NCI-H2029 (cell line): ENCODE results near the gene NTNG1.
A peak's percentile ranks its signal among the peaks of the same experiment; 100 is the strongest.
"Not testable (repeated sequence)": the region's sequence is repeated elsewhere in the genome, so short reads cannot be mapped to it uniquely, and the experiment has no call there.

ENCODE experiments used
- DNase-seq: peaks from one replicate; lab custom pipeline; 2025; lab: John Stamatoyannopoulos, UW

NTNG1 gene

GRCh38 chr1:107140703-107141490 lies at the start of gene NTNG1:
NTNG1 (plus strand) TSS chr1:107141039.
- no peak for DNase-seq

DNA sequence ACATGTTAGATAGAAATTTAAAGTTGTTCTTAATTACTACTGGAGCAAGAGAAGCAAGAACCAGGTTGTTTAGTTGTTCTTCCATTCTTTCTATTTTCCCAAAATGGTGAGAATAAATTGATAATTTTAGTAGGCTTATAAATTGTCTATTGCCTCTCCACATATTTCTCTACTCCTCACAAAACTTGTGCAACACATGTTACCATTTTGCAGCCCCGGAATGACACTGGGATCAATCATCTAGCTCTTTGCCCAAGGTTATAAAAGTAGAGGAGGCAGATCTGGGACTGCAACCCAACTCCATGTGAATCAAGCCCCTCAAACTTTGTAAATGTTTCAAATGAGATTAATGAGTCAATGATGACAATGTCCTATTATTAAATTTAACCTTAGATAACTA lies 49.4 kb upstream of the NTNG1 start:
- no peak for DNase-seq

DNA sequence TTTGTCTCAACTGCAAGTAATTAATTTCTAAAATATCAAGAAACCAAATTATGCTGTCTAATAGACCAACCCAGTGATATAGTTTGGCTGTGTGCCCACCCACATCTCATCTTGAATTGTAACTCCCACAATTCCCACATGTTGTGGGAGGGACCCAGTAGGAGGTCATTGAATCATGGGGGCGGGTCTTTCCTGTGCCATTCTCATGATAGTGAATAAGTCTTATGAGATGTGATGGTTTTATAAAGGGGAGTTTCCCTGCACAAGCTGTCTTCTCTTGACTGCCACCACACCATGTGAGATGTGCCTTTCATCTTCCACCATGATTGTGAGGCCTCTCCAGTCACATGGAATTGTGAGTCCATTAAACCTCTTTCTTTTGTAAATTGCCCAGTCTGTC lies 47.4 kb upstream of the NTNG1 start:
- not testable (repeated sequence) for DNase-seq

DNA sequence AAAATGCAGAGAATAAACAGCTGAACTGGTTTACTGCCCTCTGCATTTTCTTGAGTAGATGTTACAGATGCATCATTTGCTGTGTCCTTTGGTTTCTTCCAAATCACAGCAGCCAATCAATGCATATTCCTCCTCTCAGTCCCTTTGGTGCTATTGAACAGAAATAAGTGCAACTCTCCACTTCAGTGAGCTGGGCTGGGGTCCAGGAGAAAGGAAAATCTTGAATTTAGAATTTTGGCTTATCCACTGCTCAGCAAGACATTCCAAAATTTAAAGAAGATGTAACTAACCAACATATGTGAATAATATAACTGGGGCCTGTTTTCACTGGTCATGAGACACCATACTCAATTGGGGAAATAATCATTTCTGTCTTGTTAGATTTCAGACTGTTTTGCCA lies 45.2 kb upstream of the NTNG1 start:
- no peak for DNase-seq

DNA sequence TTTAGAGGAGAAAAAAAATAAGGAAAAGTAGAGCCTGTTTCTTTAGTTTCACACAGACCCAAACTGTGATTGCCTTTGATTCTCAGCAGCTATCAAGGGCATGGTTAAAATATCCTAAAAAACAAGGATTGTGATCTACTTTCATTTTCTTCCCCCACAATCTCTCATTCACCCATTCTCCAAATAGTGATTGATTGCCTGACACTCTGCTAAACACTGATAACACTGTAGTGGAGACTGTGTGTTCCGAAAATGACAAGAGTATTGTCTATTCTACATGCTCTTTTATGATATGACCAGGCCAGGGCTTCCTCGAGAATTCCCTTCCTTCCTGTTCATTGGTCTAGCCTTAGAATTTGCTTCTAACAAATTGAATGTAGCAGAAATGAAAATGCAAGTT lies 44.1 kb upstream of the NTNG1 start:
- DNase-seq: no peak

- DNase-seq: no peak
These were observed 41.9 kb upstream of the NTNG1 start for GRCh38 chr1:107098961-107099360.

GRCh38 chr1:107100331-107100984 lies 40.4 kb upstream of the NTNG1 start:
- DNase-seq: no peak

GRCh38 chr1:107105914-107106313 lies 34.9 kb upstream of the NTNG1 start:
- DNase-seq: no peak

DNA sequence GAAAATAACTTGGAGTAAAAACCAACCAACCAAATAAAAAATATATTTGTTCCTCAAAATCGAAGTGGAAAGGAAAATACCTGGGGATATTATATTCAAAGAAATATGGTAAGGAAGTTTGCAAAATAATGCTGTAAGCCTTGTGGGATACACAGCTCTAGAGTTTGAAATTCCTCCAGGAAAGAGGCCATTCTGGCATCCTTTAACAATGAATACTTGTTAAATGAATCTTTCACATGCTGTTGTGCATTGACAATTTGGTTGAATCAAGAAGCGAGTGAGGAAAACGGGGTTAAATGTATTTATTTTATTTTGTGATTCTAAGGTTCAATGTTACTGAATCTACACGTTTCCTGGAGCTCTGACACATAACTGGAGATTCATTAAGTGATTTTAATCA lies 30.5 kb upstream of the NTNG1 start:
- DNase-seq: no peak

GRCh38 chr1:107116306-107116790 lies 24.5 kb upstream of the NTNG1 start:
- DNase-seq: no peak

- no peak for DNase-seq
These were observed 18.6 kb upstream of the NTNG1 start for GRCh38 chr1:107122225-107122624.

- no peak for DNase-seq
These were observed 17.1 kb upstream of the NTNG1 start for GRCh38 chr1:107123741-107124140.

- DNase-seq: no peak
These were observed 16.1 kb upstream of the NTNG1 start for GRCh38 chr1:107124694-107125093.

DNA sequence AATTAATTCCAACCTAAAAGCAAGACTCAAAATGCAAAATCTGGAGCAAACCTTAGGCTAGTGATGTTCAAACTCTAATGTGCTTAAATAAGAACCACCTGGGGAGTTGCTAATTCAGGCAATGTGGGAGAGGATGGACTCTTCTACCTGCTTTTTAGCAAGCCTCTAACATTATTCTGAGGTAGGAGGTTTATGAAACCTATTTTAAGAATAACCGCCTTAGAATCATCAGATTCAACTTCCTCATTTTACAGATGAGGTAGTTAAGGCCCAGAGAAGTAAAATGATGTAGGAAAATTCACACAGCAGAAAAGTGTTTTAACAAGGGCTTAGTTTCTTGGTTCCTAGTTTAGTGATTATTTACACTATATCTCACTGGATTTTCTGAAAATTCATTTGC lies 8.6 kb upstream of the NTNG1 start:
- no peak for DNase-seq

GRCh38 chr1:107132780-107133179 lies 8.1 kb upstream of the NTNG1 start:
- DNase-seq: no peak

GRCh38 chr1:107135463-107135862 lies 5.4 kb upstream of the NTNG1 start:
- no peak for DNase-seq

DNA sequence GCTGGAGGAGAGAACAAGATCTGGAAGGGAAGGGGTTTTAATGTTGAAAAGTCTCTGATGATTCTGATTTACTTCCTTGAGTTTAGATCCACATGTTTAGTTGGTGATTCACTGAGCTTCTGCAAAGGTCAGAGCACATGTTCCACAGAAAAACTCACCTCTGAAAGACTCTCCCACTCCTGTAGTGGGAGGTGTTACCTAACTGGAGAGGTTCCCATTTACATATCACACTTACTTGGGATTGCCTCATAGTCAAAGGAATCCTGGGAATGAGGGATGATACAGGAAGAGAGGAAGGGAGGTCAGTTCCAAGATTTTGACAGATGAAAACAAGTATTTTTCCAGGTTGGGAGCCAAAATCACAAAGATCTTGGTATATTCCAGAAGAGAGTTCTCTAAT lies 2.7 kb upstream of the NTNG1 start:
- DNase-seq: no peak

- no peak for DNase-seq
These were observed 1.9 kb upstream of the NTNG1 start for GRCh38 chr1:107138767-107139445.

DNA sequence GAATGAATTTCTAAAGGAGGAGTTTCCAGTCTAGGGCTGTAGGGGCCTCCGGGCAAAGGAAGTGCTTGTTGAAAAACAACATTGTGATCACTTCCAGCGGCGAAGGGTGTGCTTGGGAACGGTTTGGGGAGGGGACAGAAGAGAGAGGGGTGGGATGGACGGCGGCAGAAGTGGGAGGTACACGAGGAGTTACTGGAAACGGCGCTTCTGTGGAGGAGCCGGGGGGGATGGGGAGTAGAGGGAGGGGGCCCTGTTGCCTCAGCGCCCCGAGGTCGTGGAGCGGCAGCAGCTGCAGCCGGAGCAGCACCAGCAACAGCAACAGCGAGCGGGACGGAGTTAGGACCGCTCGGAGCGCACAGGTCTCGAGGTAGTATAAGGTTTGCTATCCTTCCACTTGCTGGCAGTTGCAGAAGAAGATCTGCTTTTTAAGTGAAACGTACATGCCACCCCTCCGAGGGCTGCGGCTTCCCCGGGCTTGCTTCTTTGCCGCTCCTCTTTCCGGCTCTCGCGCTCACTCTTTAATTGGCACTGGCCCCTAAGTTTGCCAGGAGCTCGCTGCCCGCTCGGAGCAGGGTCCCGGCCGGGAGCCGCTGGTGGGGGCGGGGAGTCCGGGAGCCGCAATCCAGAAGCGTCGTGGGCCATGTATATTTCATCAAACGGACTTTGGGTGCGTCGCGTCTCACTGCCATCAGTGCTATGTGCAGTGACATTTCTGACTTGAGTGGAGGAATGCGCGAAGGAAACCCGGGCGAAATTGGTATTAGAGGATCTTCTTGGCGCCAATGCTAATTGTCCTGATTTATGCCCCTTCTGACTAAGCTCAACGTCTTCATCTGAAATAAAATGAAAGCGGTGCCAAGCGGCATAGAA lies 771 bp upstream of the NTNG1 start:
- no peak for DNase-seq

DNA sequence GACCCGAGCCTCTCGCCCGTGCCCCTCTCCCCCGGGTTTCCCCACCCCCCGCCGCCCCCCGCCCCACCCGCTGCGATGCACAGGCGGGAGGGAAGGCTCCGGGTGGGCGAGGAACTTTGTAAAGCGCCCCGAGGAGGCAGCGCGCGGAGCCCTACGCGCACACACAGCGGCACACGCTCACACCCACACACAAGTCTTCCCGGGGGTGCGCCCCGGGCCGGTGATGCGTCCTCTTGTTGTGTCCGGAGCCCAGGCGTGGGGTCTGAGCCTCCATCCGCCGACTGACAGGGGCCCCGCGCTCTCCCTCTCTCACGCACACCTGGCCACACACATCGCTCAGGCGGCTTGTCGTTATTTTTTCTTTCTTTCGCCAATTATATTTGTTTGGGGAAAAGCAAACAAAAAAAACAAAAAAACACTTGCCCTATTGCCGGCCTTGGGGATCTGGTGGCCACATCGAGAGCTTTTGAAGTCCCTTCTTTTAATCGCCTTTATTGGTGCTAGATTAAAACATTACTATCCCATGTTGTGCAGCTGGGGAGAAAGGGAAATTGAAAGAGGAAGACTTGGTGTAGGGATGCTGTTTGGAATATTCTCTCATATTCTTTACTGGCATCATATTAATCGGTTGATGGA lies 770 bp downstream of the NTNG1 start:
- no peak for DNase-seq

- peak; percentile 4 for DNase-seq
These were observed 1.3 kb downstream of the NTNG1 start for GRCh38 chr1:107142140-107142542.

DNA sequence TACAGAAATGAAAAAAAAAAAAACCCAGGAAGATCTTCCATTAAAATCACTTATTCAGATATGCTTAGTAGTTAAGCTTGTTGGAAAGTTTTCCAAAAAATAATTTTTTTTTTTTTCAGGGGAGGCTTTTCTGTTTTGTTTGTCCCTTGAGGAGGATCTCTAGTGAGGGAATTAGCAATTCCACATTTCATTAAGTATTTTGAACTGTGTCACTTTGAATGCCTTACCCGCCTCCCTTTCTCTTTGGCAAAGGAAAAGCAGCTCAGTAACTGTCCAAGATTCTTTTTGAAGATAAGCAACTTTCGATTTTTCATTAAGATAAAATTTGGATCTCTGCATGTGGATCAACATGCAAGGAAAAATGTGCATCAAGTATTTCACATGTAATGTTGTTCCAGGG lies 1.8 kb downstream of the NTNG1 start:
- DNase-seq: no peak
